AG04450 (cell line): ENCODE data around the gene BEAN1. TPM values are rescaled to one million over a fixed set of nuclear protein-coding genes. Genes with fewer than 3 reads are reported as not detected.

ENCODE experiments used
- CTCF ChIA-PET: fragments of 300-600, 350-600 bp; formaldehyde crosslinking; extraction: SDS; loops from one replicate; lab custom pipeline; 2022; ENCODE audit warnings: antibody characterized with exemption, inconsistent platforms; lab: Charles Lee
- POLR2A ChIA-PET: fragments of 350-600 bp; formaldehyde crosslinking; extraction: SDS; loops from one replicate; lab custom pipeline; 2021; ENCODE audit warnings: antibody characterized with exemption, inconsistent platforms; lab: Yijun Ruan, JAX
- DNase-seq: peaks from one replicate; pipeline ENCODE4 v3.0.0-alpha.2; 2011; ENCODE audit warnings: low read depth, low spot score
- H3K27ac ChIP-seq: one replicate; pipeline ENCODE4 v1.5.1; 2012; ENCODE audit warnings: low read depth, low read length, control low read depth
- H3K27me3 ChIP-seq: one replicate; pipeline ENCODE4 v1.6.0; 2012; ENCODE audit warnings: low read length; ENCODE audit not compliant: control insufficient read depth, insufficient read depth
- H3K4me3 ChIP-seq: 2 replicates; pipeline ENCODE4 v1.5.1; 2011; ENCODE audit warnings: mild to moderate bottlenecking, low read depth, low read length, control low read depth
- H3K9me3 ChIP-seq: 2 replicates; pipeline ENCODE4 v1.5.1; 2012; ENCODE audit warnings: low read length; ENCODE audit not compliant: control insufficient read depth, insufficient read depth
- polyA plus RNA-seq: library from polyadenylated mRNA; depleted of rRNA; stranded (reverse); fragments of >200 nt; gene quantifications from 2 replicates; pipeline ENCODE4 v1.2.3, GENCODE V29; 2011
- TF ChIP-seq, protein P1 (sequence below): IDR thresholded peaks from 2 replicates; pipeline ENCODE4 v1.5.1; 2011; ENCODE audit warnings: low read depth, low read length, control low read depth, inconsistent platforms

Gene BEAN1
- polyA plus RNA-seq, 1 experiment = not detected

DNA sequence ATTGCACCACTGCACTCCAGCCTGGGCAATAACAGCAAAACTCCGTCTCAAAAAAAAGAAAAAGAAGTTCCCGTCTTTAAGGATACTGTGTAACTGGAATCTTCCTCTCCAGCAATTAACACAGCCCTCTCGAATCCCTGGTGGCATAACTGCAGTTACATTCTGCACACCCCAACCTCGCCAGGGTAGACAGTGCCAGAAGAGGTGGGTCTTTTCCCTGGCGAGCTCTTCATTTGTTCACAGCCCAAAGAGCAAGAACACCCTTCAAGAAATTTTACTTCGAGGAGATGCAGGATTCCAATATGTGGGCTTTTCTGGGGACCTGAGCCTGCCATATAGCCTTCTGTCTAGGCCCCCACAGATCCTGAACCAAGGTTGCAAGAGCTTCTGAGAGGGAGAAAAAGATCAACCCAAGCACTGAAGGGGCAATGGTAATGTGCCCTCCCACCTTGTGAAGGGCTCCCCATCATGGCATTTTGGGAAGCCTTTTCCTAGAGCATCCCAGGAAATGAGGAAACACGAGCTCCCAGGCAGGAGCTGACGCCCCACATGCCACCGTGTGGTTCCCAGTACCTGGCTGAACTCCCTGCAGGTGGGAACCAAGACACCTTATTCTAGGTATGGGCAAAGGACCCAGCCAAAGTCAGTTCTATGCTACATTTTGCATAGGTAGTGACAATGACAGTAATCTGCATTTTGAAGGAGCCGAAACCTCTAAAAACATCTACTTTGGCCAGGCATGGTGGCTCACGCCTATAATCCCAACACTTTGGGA, 95.9 kb downstream of the BEAN1 start:
- Histone ChIP-seq H3K27ac (no peak overlapping the region), H3K4me3 (no peak overlapping the region), H3K27me3 (no peaks in the 10 kb centered on the region), H3K9me3 (no peaks in the 10 kb centered on the region; the same call in 1 of the 2 replicates)
- CTCF ChIA-PET = no interaction called here
- DNase-seq = no peak
- TF ChIP-seq, protein P1, sequence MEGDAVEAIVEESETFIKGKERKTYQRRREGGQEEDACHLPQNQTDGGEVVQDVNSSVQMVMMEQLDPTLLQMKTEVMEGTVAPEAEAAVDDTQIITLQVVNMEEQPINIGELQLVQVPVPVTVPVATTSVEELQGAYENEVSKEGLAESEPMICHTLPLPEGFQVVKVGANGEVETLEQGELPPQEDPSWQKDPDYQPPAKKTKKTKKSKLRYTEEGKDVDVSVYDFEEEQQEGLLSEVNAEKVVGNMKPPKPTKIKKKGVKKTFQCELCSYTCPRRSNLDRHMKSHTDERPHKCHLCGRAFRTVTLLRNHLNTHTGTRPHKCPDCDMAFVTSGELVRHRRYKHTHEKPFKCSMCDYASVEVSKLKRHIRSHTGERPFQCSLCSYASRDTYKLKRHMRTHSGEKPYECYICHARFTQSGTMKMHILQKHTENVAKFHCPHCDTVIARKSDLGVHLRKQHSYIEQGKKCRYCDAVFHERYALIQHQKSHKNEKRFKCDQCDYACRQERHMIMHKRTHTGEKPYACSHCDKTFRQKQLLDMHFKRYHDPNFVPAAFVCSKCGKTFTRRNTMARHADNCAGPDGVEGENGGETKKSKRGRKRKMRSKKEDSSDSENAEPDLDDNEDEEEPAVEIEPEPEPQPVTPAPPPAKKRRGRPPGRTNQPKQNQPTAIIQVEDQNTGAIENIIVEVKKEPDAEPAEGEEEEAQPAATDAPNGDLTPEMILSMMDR = no peak
- POLR2A ChIA-PET = interaction anchor here (1.3 kb wide), 1 partner anchor 12 kb away, joined by 4 read pairs; no protein-coding TSS in a partner anchor

DNA sequence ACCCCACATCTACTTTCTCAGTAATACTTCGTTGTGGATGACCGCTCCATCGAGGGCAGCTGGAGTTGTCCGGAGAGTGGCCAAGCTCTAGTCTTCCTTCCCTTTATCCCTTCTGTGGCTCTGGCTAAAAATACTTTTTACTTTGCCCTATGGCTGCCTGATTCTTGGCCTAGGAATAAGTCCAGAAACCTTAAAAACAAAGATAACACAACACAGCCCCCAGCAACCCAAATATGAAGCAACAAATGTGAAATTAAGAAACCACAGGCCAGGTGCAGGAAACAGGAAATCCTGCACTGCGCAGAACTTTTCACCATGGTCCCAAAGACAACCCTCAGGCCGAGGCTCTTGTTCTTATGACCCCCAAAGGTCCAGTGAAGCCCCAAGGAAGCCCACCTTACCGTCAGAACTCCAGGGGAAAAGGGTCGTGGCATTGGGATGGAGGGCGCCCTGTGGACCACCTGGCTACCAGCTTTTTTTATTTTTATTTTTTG, 96.8 kb downstream of the BEAN1 start:
- TF ChIP-seq, protein P1 = no peak
- POLR2A ChIA-PET = no interaction called here
- DNase-seq = no peak
- H3K9me3 ChIP-seq = no peaks in the 10 kb centered on the region; the same call in 1 of the 2 replicates
- no peak overlapping the region for H3K4me3 ChIP-seq
- CTCF ChIA-PET = no interaction called here
- H3K27ac ChIP-seq = no peak overlapping the region
- H3K27me3 ChIP-seq = no peaks in the 10 kb centered on the region

DNA sequence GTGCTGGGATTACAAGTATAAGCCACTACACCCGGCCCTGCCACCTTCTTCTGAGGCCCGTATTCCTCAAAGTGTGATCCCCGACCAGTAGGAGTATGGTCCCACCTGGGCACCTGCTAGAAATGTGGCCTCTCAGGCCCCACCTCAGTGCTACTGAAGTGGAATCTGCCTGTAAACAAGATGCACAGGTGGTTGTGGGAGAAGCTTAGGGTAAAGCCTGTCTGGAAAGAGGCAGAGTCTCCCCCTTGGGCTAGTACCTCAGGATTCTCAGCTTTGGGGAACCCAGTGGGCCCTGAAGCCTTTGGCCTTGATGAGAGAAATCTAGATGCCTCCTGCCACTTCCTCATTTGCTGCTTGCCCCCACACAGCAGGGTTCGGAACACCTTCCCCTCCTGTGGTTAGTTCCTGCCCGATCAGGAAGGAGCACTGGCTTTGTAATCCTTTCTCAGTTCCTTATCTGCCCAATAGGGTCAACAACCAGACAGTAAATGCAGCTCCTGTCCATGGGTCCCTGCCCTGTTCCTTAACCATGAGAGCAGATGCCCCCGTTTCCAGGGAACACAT, 97.6 kb downstream of the BEAN1 start:
- ChIA-PET CTCF (no interaction called here), POLR2A (no interaction called here)
- DNase-seq = no peak
- no peak overlapping the region for H3K27ac ChIP-seq
- no peaks in the 10 kb centered on the region for H3K27me3 ChIP-seq
- H3K9me3 ChIP-seq = no peaks in the 10 kb centered on the region; the same call in 1 of the 2 replicates
- no peak overlapping the region for H3K4me3 ChIP-seq
- TF ChIP-seq, protein P1 = no peak

DNA sequence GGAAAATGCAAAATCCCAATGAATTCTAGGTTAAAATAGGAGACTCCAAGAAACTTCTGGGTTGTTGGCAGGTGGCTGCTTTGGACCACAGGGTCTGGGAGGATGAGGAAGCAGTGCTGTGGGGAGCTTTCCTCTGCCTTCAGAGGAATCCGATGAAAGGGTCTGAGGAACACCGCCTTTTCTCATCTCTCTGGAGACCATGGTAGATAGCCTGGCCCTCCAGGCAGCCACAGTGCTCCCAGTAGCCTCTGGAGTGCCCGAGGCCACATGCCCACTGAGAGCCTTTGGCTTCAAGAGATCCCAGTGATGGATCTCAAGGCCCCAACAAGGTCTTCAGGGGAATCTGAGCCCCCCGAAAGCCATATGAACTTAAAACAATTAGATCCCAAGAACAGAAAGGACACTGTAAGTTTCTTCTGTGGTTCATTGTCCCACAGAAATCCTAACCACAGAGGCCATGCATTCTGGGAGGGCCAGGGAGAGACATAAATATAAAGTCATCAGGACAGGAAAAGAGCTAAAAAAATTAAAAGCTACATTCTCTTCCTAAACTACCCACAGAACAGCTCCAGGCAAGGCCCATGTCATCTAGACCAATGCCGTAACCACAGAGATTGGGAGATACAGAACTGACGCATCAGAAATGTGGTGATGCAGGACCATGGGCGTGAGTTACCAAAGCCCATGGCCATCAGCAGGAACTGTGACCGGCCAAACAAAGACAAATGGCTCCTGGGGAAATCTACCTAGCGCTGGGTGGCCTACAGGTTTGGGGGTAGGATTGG, 98.5 kb downstream of the BEAN1 start:
- Histone ChIP-seq H3K27me3 (no peaks in the 10 kb centered on the region), H3K27ac (no peak overlapping the region), H3K9me3 (no peaks in the 10 kb centered on the region), H3K4me3 (no peak overlapping the region)
- DNase-seq = no peak
- POLR2A ChIA-PET = no interaction called here
- TF ChIP-seq, protein P1 = no peak
- CTCF ChIA-PET = interaction anchor here (1.0 to 1.4 kb wide), 2 partner anchors 10 to 35 kb away, joined by 3 to 6 read pairs; no protein-coding TSS in a partner anchor
